IPS DF 19.7 (cell line): Measurements from ENCODE around the gene ANKRD65.
"Not testable (repeated sequence)": the region's sequence is repeated elsewhere in the genome, so short reads cannot be mapped to it uniquely, and the experiment has no call there.

ENCODE experiments used
- DNase-seq: peaks from one replicate; pipeline ENCODE4 v3.0.0-alpha.2; 2013; ENCODE audit warnings: low read depth, low spot score

ANKRD65 gene

DNA sequence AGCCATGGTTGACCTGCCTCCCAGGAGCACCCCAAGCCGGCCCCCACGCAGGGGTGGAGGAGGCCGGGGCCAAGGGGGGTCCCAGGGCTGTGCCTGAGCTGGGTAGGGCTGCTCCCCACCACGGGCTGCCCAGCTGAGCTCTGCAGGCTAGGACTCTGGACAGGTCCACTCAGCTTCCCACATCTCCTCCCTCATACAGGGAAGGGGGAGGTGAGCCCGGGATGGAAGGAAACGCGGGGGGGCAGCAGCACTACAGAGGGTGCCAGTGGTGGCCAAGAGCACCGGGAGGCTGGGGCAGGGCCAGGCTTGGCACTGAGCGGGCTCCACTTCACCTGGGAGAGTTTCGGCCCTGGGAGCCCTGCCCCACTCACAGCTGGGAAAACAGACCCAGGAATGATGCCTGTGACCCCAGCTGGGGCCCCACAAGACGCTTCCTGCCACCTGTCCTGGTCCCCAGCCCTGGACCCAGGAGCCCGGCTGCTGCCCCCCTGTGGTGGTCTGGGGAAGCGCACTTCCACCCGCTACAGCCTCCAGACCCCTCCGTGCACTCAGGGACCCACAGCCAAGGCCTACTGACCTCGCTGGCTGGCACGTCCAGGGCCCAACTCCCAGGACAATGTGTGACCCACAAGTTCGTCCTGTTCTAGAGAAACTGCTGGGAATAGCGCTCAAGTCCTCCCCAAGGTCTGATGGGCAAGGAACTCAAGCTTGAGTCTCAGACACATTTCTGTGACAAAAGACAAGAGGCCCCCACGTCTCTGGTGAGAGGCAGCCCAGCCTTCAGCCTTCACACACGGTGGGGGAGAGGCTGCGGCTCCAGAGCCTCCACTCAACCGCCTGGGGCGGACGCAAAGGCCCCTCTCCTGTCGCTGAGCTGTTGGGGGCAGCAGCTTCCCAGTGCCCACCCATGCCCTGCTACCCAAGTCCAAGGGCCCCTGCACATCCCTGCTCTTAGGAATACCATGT lies 49.0 kb downstream of the ANKRD65 start:
- no peak for DNase-seq

- DNase-seq: no peak
Observed at GRCh38 chr1:1371364-1371745, 49.7 kb downstream of the ANKRD65 start.

GRCh38 chr1:1370771-1371300 lies 50.2 kb downstream of the ANKRD65 start:
- DNase-seq: no peak

DNA sequence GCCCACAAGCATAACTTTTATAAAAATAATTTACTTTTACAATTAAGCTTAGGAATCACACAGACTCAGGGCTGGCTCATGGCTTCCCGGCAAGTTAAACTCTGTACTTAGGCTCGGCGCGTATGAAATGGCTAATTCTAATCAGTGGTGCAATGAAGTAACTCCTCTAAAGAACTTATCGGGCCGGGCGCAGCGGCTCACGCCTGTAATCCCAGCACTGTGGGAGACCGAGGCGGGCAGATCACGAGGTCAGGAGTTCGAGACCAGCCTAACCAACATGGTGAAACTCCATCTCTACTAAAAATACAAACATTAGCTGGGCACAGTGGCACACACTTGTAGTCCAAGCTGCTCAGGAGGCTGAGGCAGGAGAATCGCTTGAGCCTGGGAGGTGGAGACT lies 51.0 kb downstream of the ANKRD65 start:
- DNase-seq: not testable (repeated sequence)
